ENCODE results near the gene CST3. TPM values are rescaled to one million over a fixed set of nuclear protein-coding genes. Genes with fewer than 3 reads are reported as not detected.

Gene CST3
- polyA plus RNA-seq, 1 donor (not counting 4 experiments of a cell fraction or from before 2014, with no cell fraction given) = 194 TPM

- Histone ChIP-seq H3K4me2 (ENCODE audit: control insufficient read depth, extremely low read depth, insufficient read depth, low read depth, low read length) (no peak overlapping the region), H2AFZ (ENCODE audit: control insufficient read depth, low read length) (peak overlapping the region; percentile 32)
- peak; percentile 74 for FAIRE-seq
Measured at GRCh38 chr20:23606652-23607049, 31.1 kb downstream of the CST3 start.

GRCh38 chr20:23605867-23606651 lies 31.7 kb downstream of the CST3 start, which contains the start of gene CST9:
CST9 (minus strand) TSS chr20:23605917; CDS start chr20:23605864, 53 bp downstream.
- Histone ChIP-seq H3K9me3 (ENCODE audit: control insufficient read depth, low read depth, low read length) (no peaks in the 10 kb centered on the region), H3K27me3 (ENCODE audit: control insufficient read depth, extremely low read depth, insufficient read depth, low read length) (no peaks in the 10 kb centered on the region), H3K4me1 (ENCODE audit: control insufficient read depth, extremely low read depth, insufficient read depth, low read length) (no peaks in the 10 kb centered on the region), H3K79me2 (ENCODE audit: control insufficient read depth, insufficient read depth, low read length) (no peaks in the 10 kb centered on the region), H3K9ac (ENCODE audit: control insufficient read depth, extremely low read depth, insufficient read depth, low read length) (no peak within 1 kb of the TSS), H3K4me2 (ENCODE audit: control insufficient read depth, extremely low read depth, insufficient read depth, low read depth, low read length) (no peak within 1 kb of the TSS), H3K4me3 (ENCODE audit: control insufficient read depth in 2 of 3, extremely low read depth in 1 of 3, insufficient read depth in 2 of 3, low read depth in 1 of 3, low read length in 3 of 3) (no peak within 1 kb of the TSS), H3K36me3 (ENCODE audit: control insufficient read depth in 2 of 2, extremely low read depth in 1 of 2, insufficient read depth in 2 of 2, low read length in 2 of 2) (no peaks in the 10 kb centered on the region), H3K27ac (ENCODE audit: control insufficient read depth, insufficient read depth, low read length) (no peak within 1 kb of the TSS), H4K20me1 (ENCODE audit: control insufficient read depth, extremely low read depth, insufficient read depth, low read length) (no peaks in the 10 kb centered on the region), H2AFZ (ENCODE audit: control insufficient read depth, low read length) (peak within 1 kb of the TSS; percentile 32), H3K9me1 (ENCODE audit: control insufficient read depth, extremely low read depth, insufficient read depth, low read length) (no peaks in the 10 kb centered on the region)
- no peak for TF ChIP-seq EZH2 (IDR thresholded peaks at IDR 0.05; ENCODE audit: low read length)
- TF ChIP-seq CTCF (optimal IDR thresholded peaks at IDR 0.05 in 1 of 3, IDR thresholded peaks at IDR 0.05 in 1 of 3, conservative IDR thresholded peaks at IDR 0.05 in 1 of 3; ENCODE audit: extremely low read depth in 1 of 3, insufficient read depth in 2 of 3, low read length in 3 of 3) = peak in 1 of 3 experiments; percentile 8
- dilution Hi-C loops (cut with MboI; ENCODE audit: extremely low pct_ligation_motif_present, low sequenced_read_pairs) = loop anchor here (25.0 kb wide), 1 partner anchor 194 kb away; the partner anchor contains the start of gene NAPB
- FAIRE-seq (no peak), DNase-seq (ENCODE audit: low read depth, low spot score) (no peak)

More at GRCh38 chr20:23606652-23607049, 31.1 kb downstream of the CST3 start:
- Histone ChIP-seq H3K4me1 (ENCODE audit: control insufficient read depth, extremely low read depth, insufficient read depth, low read length) (no peaks in the 10 kb centered on the region), H3K79me2 (ENCODE audit: control insufficient read depth, insufficient read depth, low read length) (no peaks in the 10 kb centered on the region), H3K27me3 (ENCODE audit: control insufficient read depth, extremely low read depth, insufficient read depth, low read length) (no peaks in the 10 kb centered on the region), H3K9me3 (ENCODE audit: control insufficient read depth, low read depth, low read length) (no peaks in the 10 kb centered on the region), H3K36me3 (ENCODE audit: control insufficient read depth in 2 of 2, extremely low read depth in 1 of 2, insufficient read depth in 2 of 2, low read length in 2 of 2) (no peaks in the 10 kb centered on the region), H3K9me1 (ENCODE audit: control insufficient read depth, extremely low read depth, insufficient read depth, low read length) (no peaks in the 10 kb centered on the region), H3K4me3 (ENCODE audit: control insufficient read depth in 2 of 3, extremely low read depth in 1 of 3, insufficient read depth in 2 of 3, low read depth in 1 of 3, low read length in 3 of 3) (no peak overlapping the region), H4K20me1 (ENCODE audit: control insufficient read depth, extremely low read depth, insufficient read depth, low read length) (no peaks in the 10 kb centered on the region), H3K27ac (ENCODE audit: control insufficient read depth, insufficient read depth, low read length) (no peak overlapping the region), H3K9ac (ENCODE audit: control insufficient read depth, extremely low read depth, insufficient read depth, low read length) (no peak overlapping the region)
- dilution Hi-C loops (cut with MboI; ENCODE audit: extremely low pct_ligation_motif_present, low sequenced_read_pairs) = loop anchor here (25.0 kb wide), 1 partner anchor 194 kb away; the partner anchor contains the start of gene NAPB
- no peak for DNase-seq (ENCODE audit: low read depth, low spot score)
- TF ChIP-seq CTCF (optimal IDR thresholded peaks at IDR 0.05 in 1 of 3, IDR thresholded peaks at IDR 0.05 in 1 of 3, conservative IDR thresholded peaks at IDR 0.05 in 1 of 3; ENCODE audit: extremely low read depth in 1 of 3, insufficient read depth in 2 of 3, low read length in 3 of 3) (peak; percentile 97 to 99 (median 99)), EZH2 (IDR thresholded peaks at IDR 0.05; ENCODE audit: low read length) (no peak)
